HG03139 (cell line): ENCODE data around the gene RNF175.

ENCODE experiments used
- ATAC-seq: cut with Tn5 transposase; IDR thresholded peaks from one replicate; pipeline ENCODE4 v1.9.1; 2021; ENCODE audit not compliant: unreplicated experiment

Gene RNF175

GRCh38 chr4:153785910-153786721 lies 26.3 kb upstream of the RNF175 start:
- ATAC-seq: no peak

GRCh38 chr4:153784166-153784699 lies 24.4 kb upstream of the RNF175 start:
- no peak for ATAC-seq

GRCh38 chr4:153782581-153782980 lies 22.8 kb upstream of the RNF175 start:
- ATAC-seq: no peak

- ATAC-seq: no peak
These were observed 22.0 kb upstream of the RNF175 start for GRCh38 chr4:153781717-153782416.

GRCh38 chr4:153781280-153781679 lies 21.5 kb upstream of the RNF175 start:
- ATAC-seq: no peak

- ATAC-seq: no peak
These were observed 21.1 kb upstream of the RNF175 start for GRCh38 chr4:153780876-153781275.

GRCh38 chr4:153780221-153780620 lies 20.4 kb upstream of the RNF175 start:
- ATAC-seq: no peak

- no peak for ATAC-seq
These were observed 18.6 kb upstream of the RNF175 start for GRCh38 chr4:153778383-153778782.

- no peak for ATAC-seq
These were observed 17.6 kb upstream of the RNF175 start for GRCh38 chr4:153777421-153777820.

- ATAC-seq: no peak
These were observed 16.8 kb upstream of the RNF175 start for GRCh38 chr4:153776601-153777000.

- no peak for ATAC-seq
These were observed 13.4 kb upstream of the RNF175 start for GRCh38 chr4:153773236-153773690.

- no peak for ATAC-seq
These were observed 11.2 kb upstream of the RNF175 start for GRCh38 chr4:153771046-153771445.

- no peak for ATAC-seq
These were observed 6.9 kb upstream of the RNF175 start for GRCh38 chr4:153766758-153767157.

- ATAC-seq: no peak
These were observed 6.1 kb upstream of the RNF175 start for GRCh38 chr4:153765894-153766293.

GRCh38 chr4:153764601-153765368 lies 5.0 kb upstream of the RNF175 start:
- no peak for ATAC-seq

- no peak for ATAC-seq
These were observed 3.6 kb upstream of the RNF175 start for GRCh38 chr4:153763404-153763803.

GRCh38 chr4:153758688-153759406 lies 977 bp downstream of the RNF175 start:
- no peak for ATAC-seq

GRCh38 chr4:153758136-153758535 lies 1.7 kb downstream of the RNF175 start:
- ATAC-seq: no peak

GRCh38 chr4:153757407-153757806 lies 2.4 kb downstream of the RNF175 start:
- ATAC-seq: no peak

- ATAC-seq: no peak
These were observed 4.6 kb downstream of the RNF175 start for GRCh38 chr4:153755186-153755585.
